Neural progenitor cell (in vitro differentiated cells): ENCODE results near the gene INO80. TPM values are rescaled to one million over a fixed set of nuclear protein-coding genes. Genes with fewer than 3 reads are reported as not detected.

Source experiments
- DNase-seq: peaks from one replicate; pipeline ENCODE4 v3.0.0-alpha.2; 2016; ENCODE audit warnings: low spot score
- H2AFZ ChIP-seq: fragments of 200-600 bp; sonication (generic); replicated peaks from 2 replicates; pipeline ENCODE4 v1.6.1; 2016; ENCODE audit warnings: antibody characterized with exemption
- H3F3A ChIP-seq: fragments of 200-600 bp; sonication (generic); 2 replicates; pipeline ENCODE4 v1.6.1; 2016; ENCODE audit warnings: antibody characterized with exemption, low read depth
- H3K27ac ChIP-seq: fragments of 200-600 bp; sonication (generic); 2 replicates; pipeline ENCODE4 v1.5.1; 2016; ENCODE audit warnings: mild to moderate bottlenecking
- H3K27me3 ChIP-seq: fragments of 200-600 bp; sonication (generic); 2 replicates; pipeline ENCODE4 v1.6.1; 2016; ENCODE audit warnings: mild to moderate bottlenecking, moderate library complexity
- H3K36me3 ChIP-seq: fragments of 200-600 bp; sonication (generic); 2 replicates; pipeline ENCODE4 v1.5.1; 2016
- H3K4me1 ChIP-seq: fragments of 200-600 bp; sonication (generic); 2 replicates; pipeline ENCODE4 v1.6.1; 2016; ENCODE audit warnings: mixed run types
- H3K4me2 ChIP-seq: fragments of 200-600 bp; sonication (generic); 2 replicates; pipeline ENCODE4 v1.6.1; 2016
- H3K4me3 ChIP-seq: fragments of 200-600 bp; sonication (generic); 2 replicates; pipeline ENCODE4 v1.5.1; 2016
- H3K79me2 ChIP-seq: fragments of 200-600 bp; sonication (generic); 2 replicates; pipeline ENCODE4 v1.6.1; 2016; ENCODE audit warnings: low read depth
- H3K9ac ChIP-seq: fragments of 200-600 bp; sonication (generic); 2 replicates; pipeline ENCODE4 v1.6.1; 2016
- H3K9me3 ChIP-seq: fragments of 200-600 bp; sonication (generic); 2 replicates; pipeline ENCODE4 v1.5.1; 2016; ENCODE audit warnings: low read depth
- H4K20me1 ChIP-seq: fragments of 200-600 bp; sonication (generic); 2 replicates; pipeline ENCODE4 v1.6.1; 2016; ENCODE audit warnings: low read depth
- H3K27ac Mint-ChIP-seq: 3 replicates; pipeline ENCODE4 v1.8.0; 2021; ENCODE audit warnings: mixed read lengths
- H3K27me3 Mint-ChIP-seq: 2 replicates; pipeline ENCODE4 v1.8.0; 2022; ENCODE audit warnings: low read depth, mild to moderate bottlenecking, inconsistent platforms, moderate library complexity, mixed read lengths; ENCODE audit not compliant: insufficient read depth
- H3K36me3 Mint-ChIP-seq: 3 replicates; pipeline ENCODE4 v1.8.0; 2021; ENCODE audit warnings: mixed read lengths
- H3K4me1 Mint-ChIP-seq: 3 replicates; pipeline ENCODE4 v1.8.0; 2021; ENCODE audit warnings: mixed read lengths
- H3K4me3 Mint-ChIP-seq: 3 replicates; pipeline ENCODE4 v1.8.0; 2021; ENCODE audit warnings: mild to moderate bottlenecking, moderate library complexity, mixed read lengths
- H3K9me3 Mint-ChIP-seq: 3 replicates; pipeline ENCODE4 v1.8.0; 2020; ENCODE audit warnings: mixed read lengths
- CTCF ChIP-seq: fragments of 200-600 bp; sonication (generic); IDR thresholded peaks from 2 replicates; pipeline ENCODE4 v1.5.1; 2017; ENCODE audit warnings: antibody characterized with exemption, mild to moderate bottlenecking
- EZH2 ChIP-seq: fragments of 200-600 bp; sonication (generic); IDR thresholded peaks from 2 replicates; pipeline ENCODE4 v1.6.1; 2017; ENCODE audit warnings: antibody characterized with exemption, mild to moderate bottlenecking, moderate library complexity
- EZH2phosphoT487 ChIP-seq: fragments of 200-600 bp; sonication (generic); IDR thresholded peaks from 2 replicates; pipeline ENCODE4 v1.6.1; 2017; ENCODE audit warnings: antibody characterized with exemption
- total RNA-seq: library from RNA; depleted of rRNA; stranded (reverse); fragments of >200 nt; gene quantifications from 2 replicates; pipeline ENCODE4 v1.2.3, GENCODE V29; 2015; ENCODE audit warnings: low replicate concordance

The INO80 gene
- total RNA-seq, 1 donor from 2014 or later, result 25.4 TPM

- H3K27me3 ChIP-seq, result no peaks in the 10 kb centered on the region
- Mint-ChIP-seq H3K4me3 (no peak overlapping the region), H3K27me3 (no peaks in the 10 kb centered on the region), H3K36me3 (peaks cover 7% of the 10 kb centered on the region), H3K9me3 (no peaks in the 10 kb centered on the region), H3K27ac (no peak overlapping the region), H3K4me1 (no peaks in the 10 kb centered on the region)
- H3F3A ChIP-seq, result no peaks in the 10 kb centered on the region
- no peak overlapping the region for H3K27ac ChIP-seq
- H3K9ac ChIP-seq, result no peak overlapping the region
- no peak overlapping the region for H2AFZ ChIP-seq
- H3K4me2 ChIP-seq, result no peak overlapping the region
- H4K20me1 ChIP-seq, result peaks cover 8% of the 10 kb centered on the region
- H3K79me2 ChIP-seq, result no peaks in the 10 kb centered on the region
- DNase-seq, result no peak
- TF ChIP-seq CTCF (no peak), EZH2phosphoT487 (no peak), EZH2 (no peak)
- peaks cover 11% of the 10 kb centered on the region for H3K36me3 ChIP-seq
- no peaks in the 10 kb centered on the region for H3K4me1 ChIP-seq
- H3K9me3 ChIP-seq, result no peaks in the 10 kb centered on the region
- H3K4me3 ChIP-seq, result no peak overlapping the region
Measured at GRCh38 chr15:41017066-41017735, 98.9 kb downstream of the INO80 start.

GRCh38 chr15:41013691-41014414, 102.2 kb downstream of the INO80 start:
- Histone ChIP-seq H3K27ac (no peak overlapping the region), H3K36me3 (peaks cover 11% of the 10 kb centered on the region), H3F3A (no peaks in the 10 kb centered on the region), H4K20me1 (peaks cover 2% of the 10 kb centered on the region), H3K79me2 (no peaks in the 10 kb centered on the region), H3K4me3 (no peak overlapping the region), H3K27me3 (no peaks in the 10 kb centered on the region), H3K4me1 (no peaks in the 10 kb centered on the region), H3K4me2 (no peak overlapping the region), H2AFZ (no peak overlapping the region), H3K9ac (no peak overlapping the region), H3K9me3 (no peaks in the 10 kb centered on the region)
- Mint-ChIP-seq H3K27me3 (no peaks in the 10 kb centered on the region), H3K9me3 (no peaks in the 10 kb centered on the region), H3K4me1 (no peaks in the 10 kb centered on the region), H3K36me3 (peaks cover 7% of the 10 kb centered on the region), H3K4me3 (no peak overlapping the region), H3K27ac (no peak overlapping the region)
- TF ChIP-seq EZH2 (no peak), CTCF (no peak), EZH2phosphoT487 (no peak)
- DNase-seq, result no peak

- DNase-seq, result no peak
- no peaks in the 10 kb centered on the region for H3K9me3 Mint-ChIP-seq
- Histone ChIP-seq H3K4me2 (no peak overlapping the region), H3F3A (no peaks in the 10 kb centered on the region), H4K20me1 (no peaks in the 10 kb centered on the region), H3K9me3 (no peaks in the 10 kb centered on the region), H3K36me3 (peaks cover 11% of the 10 kb centered on the region), H3K9ac (no peak overlapping the region), H2AFZ (no peak overlapping the region), H3K27ac (no peak overlapping the region), H3K4me1 (no peaks in the 10 kb centered on the region), H3K27me3 (no peaks in the 10 kb centered on the region), H3K79me2 (no peaks in the 10 kb centered on the region), H3K4me3 (no peak overlapping the region)
- no peak for TF ChIP-seq EZH2phosphoT487
- no peak for TF ChIP-seq EZH2
- TF ChIP-seq CTCF, result no peak
- no peaks in the 10 kb centered on the region for H3K27me3 Mint-ChIP-seq
- H3K36me3 Mint-ChIP-seq, result peaks cover 11% of the 10 kb centered on the region
- no peaks in the 10 kb centered on the region for H3K4me1 Mint-ChIP-seq
- H3K27ac Mint-ChIP-seq, result no peak overlapping the region
- H3K4me3 Mint-ChIP-seq, result no peak overlapping the region
Measured at GRCh38 chr15:41011055-41011815, 104.8 kb downstream of the INO80 start.
